BJ (cell line): ENCODE results near the gene OSGIN1. TPM values are rescaled to one million over a fixed set of nuclear protein-coding genes. Genes with fewer than 3 reads are reported as not detected.

Source experiments
- CTCF ChIA-PET: fragments of 350-600 bp; formaldehyde crosslinking; extraction: SDS; loops from one replicate; lab custom pipeline; 2021; ENCODE audit warnings: antibody characterized with exemption, inconsistent platforms; lab: Yijun Ruan, JAX
- POLR2A ChIA-PET: fragments of 300-600 bp; sonication (Branson Sonifier 250); formaldehyde crosslinking; extraction: SDS; loops from one replicate; lab custom pipeline; 2021; ENCODE audit warnings: antibody characterized with exemption; lab: Charles Lee
- DNase-seq: peaks from one replicate; pipeline ENCODE4 v3.0.0-alpha.2; 2011; ENCODE audit warnings: low read depth
- H3K27me3 ChIP-seq: 2 replicates; pipeline ENCODE4 v1.6.0; 2011; ENCODE audit warnings: low read length; ENCODE audit not compliant: control insufficient read depth, insufficient read depth
- H3K36me3 ChIP-seq: 2 replicates; pipeline ENCODE4 v1.5.1; 2011; ENCODE audit warnings: low read length; ENCODE audit not compliant: control insufficient read depth, insufficient read depth
- H3K4me3 ChIP-seq: 2 replicates; pipeline ENCODE4 v1.5.1; 2011; ENCODE audit warnings: low read depth, mild to moderate bottlenecking, control low read depth, low read length
- polyA plus RNA-seq: library from polyadenylated mRNA; depleted of rRNA; stranded (reverse); fragments of >200 nt; gene quantifications from 2 replicates; pipeline ENCODE4 v1.2.3, GENCODE V29; 2011
- TF ChIP-seq, protein P1 (sequence below): IDR thresholded peaks from 2 replicates; pipeline ENCODE4 v1.5.1; 2011; ENCODE audit warnings: low read depth, mild to moderate bottlenecking, control low read depth, inconsistent platforms, low read length, moderate library complexity; ENCODE audit not compliant: insufficient read depth

OSGIN1 gene
- polyA plus RNA-seq, 1 experiment = 5.1 TPM

DNA sequence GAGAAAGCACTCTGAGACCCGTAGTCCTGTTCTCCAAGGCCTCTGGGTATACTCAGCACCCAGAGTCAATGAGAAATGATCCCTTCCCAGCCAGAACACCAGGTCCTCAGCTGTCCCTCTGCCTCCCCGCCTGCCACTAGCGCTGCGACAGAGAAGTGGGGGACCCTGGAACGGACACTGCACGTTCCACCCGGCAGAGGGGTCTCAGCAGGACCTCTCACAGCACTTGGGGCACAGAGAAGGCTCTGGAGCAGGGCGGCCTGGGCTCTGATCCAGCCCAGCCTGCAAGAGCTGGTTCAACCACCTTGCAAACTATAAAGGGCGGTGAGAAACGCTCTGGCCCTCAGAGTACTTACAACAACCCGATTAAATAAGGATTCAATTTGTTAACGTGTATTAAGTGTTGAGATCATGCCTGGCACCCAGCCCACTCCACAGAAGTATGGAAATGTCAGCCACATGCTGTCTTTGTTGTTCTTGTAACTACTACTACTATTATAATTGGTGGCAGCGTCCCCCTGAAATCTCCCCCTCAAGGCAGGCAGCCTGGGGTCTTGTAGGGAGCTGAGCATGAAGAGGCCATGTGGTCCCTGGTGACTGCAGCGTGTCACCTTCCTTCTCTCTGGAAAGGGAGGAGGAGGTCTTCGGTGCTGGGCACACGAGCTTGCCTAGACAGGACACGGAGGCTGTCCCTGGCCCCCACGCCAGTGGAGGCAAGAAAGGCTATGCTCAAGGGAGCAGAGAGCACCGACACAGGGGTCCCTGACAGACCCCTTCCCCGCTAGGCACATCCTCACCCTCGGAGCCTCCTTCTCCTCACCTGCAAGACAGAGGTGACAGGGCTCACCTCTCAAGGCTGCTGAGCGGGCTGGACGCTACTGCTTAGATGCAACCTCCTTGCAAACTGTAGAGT lies 2.4 kb downstream of the OSGIN1 start:
- DNase-seq = no peak
- Histone ChIP-seq H3K36me3 (peaks cover 8% of the 10 kb centered on the region), H3K4me3 (no peak overlapping the region), H3K27me3 (no peaks in the 10 kb centered on the region)
- TF ChIP-seq, protein P1, sequence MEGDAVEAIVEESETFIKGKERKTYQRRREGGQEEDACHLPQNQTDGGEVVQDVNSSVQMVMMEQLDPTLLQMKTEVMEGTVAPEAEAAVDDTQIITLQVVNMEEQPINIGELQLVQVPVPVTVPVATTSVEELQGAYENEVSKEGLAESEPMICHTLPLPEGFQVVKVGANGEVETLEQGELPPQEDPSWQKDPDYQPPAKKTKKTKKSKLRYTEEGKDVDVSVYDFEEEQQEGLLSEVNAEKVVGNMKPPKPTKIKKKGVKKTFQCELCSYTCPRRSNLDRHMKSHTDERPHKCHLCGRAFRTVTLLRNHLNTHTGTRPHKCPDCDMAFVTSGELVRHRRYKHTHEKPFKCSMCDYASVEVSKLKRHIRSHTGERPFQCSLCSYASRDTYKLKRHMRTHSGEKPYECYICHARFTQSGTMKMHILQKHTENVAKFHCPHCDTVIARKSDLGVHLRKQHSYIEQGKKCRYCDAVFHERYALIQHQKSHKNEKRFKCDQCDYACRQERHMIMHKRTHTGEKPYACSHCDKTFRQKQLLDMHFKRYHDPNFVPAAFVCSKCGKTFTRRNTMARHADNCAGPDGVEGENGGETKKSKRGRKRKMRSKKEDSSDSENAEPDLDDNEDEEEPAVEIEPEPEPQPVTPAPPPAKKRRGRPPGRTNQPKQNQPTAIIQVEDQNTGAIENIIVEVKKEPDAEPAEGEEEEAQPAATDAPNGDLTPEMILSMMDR = no peak
- ChIA-PET POLR2A (no interaction called here), CTCF (interaction anchor here (0.7 to 7.4 kb wide), 8 partner anchors 14 to 532 kb away, joined by 3 to 161 read pairs (median 4); partner anchors contain the start of gene SLC38A8)

DNA sequence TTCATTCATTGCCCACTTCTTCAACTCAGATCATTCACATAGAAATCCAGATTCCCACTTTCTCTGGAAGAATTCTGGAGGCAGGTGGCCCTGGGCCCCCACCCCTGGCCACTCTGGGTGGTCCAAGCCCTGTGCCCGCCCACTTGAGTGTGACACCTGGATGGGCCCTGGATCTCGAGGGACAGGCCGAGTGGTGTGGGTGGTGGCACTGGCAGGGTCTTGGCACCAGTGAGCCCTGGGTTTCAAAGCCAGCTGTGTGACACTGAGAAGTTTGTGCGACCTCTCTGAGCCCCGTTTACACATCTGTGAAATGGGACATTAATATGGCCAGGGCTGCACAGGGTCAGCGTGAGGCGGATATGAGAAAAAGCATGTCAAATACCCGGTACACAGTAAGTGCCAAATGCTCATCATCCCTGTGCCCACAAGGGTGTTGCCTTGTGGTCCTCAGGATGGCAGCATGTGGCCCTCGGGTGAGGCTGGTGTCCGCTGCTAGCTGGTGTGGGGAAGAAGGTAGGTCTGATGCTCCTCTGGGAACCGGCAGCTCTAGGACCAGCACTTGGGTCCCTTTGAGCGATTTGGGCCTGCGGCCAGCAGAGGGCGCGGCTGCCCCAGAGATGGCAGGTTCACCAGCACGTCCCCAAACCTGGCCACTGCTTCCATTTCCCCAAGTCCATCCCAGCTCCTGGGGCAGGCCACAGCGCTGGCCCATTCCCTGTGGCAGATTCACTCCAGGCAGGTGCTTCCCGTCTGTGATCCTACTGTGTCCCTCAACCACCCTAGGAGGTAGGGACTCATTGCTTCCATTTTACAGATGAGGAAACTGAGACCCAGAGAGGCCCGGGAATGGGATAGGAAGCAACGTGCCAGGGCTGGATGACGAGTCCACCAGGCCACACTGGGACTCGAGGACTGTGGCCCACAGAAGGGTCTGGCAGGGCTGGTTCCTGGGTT lies 3.6 kb downstream of the OSGIN1 start:
- H3K4me3 ChIP-seq = no peak overlapping the region
- TF ChIP-seq, protein P1 = peak; percentile 92
- DNase-seq = no peak
- POLR2A ChIA-PET = no interaction called here
- CTCF ChIA-PET = interaction anchor here (0.5 to 7.4 kb wide), 21 partner anchors 8 to 531 kb away, joined by 3 to 161 read pairs (median 3); partner anchors contain the start of genes SLC38A8 and TAF1C
- no peaks in the 10 kb centered on the region for H3K27me3 ChIP-seq
- H3K36me3 ChIP-seq = peaks cover 13% of the 10 kb centered on the region

DNA sequence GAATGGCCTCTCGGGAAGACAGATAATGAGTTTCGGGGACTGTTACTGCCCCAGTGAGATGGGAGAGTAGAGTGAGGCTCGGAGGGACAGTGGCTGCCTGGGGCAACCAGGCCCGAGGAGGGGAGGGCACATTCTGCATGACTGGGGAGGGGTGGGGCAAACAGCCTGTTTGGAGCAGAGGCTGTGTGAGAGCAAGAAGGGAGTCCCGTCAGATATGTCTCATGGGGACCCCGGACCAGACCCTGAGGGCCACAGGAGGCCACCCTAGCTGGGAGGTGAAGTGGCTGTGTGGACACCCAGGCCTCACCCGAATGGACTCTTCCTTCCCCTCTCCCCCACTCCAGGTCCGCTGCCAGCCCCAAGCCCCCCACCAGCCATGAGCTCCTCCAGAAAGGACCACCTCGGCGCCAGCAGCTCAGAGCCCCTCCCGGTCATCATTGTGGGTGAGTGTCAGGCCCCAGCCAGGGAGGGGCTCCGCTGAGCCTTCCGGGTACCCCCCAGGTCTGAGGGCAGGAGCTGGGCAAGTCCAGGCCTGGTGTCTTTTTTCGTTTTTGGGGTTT lies 4.3 kb downstream of the OSGIN1 start:
- TF ChIP-seq, protein P1 = no peak

DNA sequence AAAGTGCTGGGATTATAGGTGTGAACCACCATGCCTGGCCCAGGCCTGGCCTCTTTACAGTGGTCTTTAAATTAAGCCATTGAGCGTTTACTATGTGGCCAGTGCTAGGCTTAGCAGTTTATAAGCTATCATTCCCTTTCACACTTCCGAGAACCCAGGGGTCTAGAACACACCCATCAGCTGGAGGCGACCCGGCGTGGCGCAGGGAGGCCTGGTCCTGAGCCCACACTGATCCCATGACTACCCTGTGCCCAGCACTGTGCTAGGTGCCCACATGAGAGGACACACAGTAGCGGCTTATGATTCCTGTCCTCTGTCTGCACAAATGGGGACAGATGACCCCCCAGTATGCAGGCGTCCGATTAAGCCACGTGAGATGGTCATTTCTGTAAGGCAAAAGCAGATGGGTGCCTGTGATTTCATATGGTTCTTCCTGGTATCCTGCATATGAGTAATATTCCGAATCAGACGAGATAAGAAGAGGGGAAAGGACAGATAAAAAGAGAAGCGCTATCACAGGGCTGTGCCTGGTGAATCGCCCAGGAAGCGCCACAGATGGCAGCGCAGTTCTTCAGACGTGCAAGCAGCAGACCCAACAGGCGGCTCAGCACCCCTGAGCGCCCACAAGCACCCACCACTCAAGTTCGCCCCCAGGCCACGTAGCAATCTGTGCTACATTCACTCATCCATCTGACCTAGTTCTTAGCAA lies 5.3 kb downstream of the OSGIN1 start:
- CTCF ChIA-PET = interaction anchor here (0.5 to 7.4 kb wide), 9 partner anchors 19 to 704 kb away, joined by 3 to 161 read pairs (median 4); partner anchors contain the start of genes SLC38A8 and TAF1C
- Histone ChIP-seq H3K4me3 (no peak overlapping the region), H3K27me3 (no peaks in the 10 kb centered on the region), H3K36me3 (peaks cover 13% of the 10 kb centered on the region)
- no peak for DNase-seq
- TF ChIP-seq, protein P1 = no peak
- POLR2A ChIA-PET = no interaction called here

More for the DNA sequence above, 4.3 kb downstream of the OSGIN1 start:
- no peak for DNase-seq
- POLR2A ChIA-PET = no interaction called here
- H3K36me3 ChIP-seq = peaks cover 13% of the 10 kb centered on the region
- no peak overlapping the region for H3K4me3 ChIP-seq
- no peaks in the 10 kb centered on the region for H3K27me3 ChIP-seq
- CTCF ChIA-PET = interaction anchor here (0.6 to 7.4 kb wide), 19 partner anchors 7 to 704 kb away, joined by 3 to 161 read pairs (median 3); partner anchors contain the start of genes SLC38A8 and TAF1C
